ENCODE measurements around the gene CUL3.

- TF ChIP-seq EZH2 (IDR thresholded peaks at IDR 0.05), result no peak
- TF ChIP-seq POLR2AphosphoS5 (IDR thresholded peaks at IDR 0.05; ENCODE audit: borderline replicate concordance, low read depth, low read length), result no peak
These were observed 11.1 kb upstream of the CUL3 start for GRCh38 chr2:224596289-224596688.

All from SK-N-MC (cell line).